Measurements from ENCODE around the gene NCKAP5.

Gene NCKAP5

DNA sequence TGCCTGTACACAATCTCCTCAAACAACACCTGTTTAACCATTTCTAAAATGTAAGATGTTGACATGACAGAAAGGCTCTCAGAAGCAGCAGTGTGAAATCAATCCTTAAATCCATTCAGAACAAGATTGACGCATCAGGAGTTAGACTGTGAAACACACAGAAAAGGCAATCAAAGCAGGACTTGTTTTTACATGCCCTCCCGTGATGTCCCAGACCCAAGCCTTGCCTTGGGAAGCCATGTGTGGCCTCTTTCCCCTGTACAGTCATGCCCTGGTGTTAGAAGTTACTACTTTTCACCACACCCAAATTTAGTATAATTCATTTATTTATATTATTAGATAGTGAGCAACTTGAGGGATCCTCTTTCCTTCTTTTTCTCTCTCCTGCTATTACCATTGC is 115.7 kb downstream of the NCKAP5 start:
- no peak for DNase-seq

DNA sequence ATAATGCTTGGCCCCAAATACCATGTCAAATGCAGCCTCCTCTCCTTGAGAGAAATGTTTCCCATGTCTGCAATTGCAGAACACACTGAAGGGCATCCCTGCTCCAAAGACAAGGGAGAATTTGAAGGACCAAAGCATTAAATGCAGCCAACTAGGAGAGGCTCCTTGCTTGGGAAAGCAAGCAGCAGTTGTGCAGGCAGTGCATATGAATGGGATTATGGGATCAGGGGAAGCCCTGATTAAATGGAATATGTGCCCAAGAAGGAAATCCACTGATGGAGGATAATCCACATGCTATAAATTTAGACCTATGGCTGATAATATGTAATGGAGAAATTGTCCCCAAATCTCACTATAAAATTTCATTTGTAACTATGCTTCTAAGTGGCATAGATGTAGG is 116.1 kb downstream of the NCKAP5 start:
- DNase-seq, result no peak

DNA sequence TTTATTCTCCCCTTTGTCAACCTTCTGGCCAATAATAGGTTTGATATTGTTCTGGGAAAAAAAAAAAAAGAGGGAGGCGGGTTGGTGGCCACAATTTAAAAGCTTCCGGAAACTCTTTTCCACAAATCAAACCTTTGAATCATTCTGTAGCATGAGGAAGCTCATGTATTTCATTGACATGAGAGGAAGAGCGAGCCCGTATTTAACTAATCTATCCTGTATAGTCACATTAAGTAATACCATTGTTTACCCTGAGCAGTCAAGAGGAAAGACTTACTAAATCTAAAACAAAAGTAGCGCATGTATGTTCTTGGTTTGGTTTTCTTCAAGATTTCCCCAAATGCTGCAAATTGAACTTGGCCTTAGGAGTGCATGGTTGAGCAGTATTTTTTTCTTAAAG is 120.1 kb downstream of the NCKAP5 start:
- DNase-seq, result no peak

DNA sequence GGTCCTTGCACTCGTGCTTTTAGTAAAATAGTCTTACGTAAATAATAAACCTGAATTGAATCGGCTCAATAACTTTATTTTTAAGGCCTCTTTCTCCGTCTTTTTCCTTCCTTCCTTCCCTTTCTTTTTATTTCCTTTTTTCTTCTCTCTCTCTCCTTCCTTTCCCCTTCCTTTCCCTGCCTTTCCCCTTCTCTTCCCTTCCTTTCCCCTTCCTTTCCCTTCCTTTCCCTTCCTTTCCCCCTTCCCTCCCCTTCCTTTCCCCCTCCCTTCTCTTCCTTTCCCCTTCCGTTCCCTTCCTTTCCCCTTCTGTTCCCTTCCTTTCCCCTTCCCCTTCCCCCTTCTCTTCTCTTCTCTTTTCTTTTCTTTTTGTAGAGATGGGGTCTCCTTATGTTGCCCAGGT is 121.0 kb downstream of the NCKAP5 start:
- DNase-seq, result no peak

DNA sequence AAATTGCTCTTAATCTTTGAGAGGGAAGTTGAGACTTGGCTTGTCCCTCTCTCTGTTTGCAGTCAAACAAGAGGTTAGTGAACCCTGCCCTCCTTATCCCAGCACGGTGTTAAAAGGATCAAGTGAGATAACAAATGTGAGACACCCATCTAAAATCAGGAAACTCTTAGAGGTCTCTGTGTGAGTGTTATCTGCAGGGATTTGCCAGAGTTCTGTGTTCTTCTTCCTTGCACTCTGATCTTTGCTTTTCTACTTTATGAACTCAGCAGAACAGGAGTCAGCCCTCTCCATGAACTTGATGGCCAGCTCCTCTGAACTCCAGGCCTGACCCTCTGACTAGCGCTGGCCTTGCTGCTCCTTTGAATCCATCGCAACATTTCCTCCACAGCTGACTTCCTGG is 123.8 kb downstream of the NCKAP5 start:
- DNase-seq, result no peak

DNA sequence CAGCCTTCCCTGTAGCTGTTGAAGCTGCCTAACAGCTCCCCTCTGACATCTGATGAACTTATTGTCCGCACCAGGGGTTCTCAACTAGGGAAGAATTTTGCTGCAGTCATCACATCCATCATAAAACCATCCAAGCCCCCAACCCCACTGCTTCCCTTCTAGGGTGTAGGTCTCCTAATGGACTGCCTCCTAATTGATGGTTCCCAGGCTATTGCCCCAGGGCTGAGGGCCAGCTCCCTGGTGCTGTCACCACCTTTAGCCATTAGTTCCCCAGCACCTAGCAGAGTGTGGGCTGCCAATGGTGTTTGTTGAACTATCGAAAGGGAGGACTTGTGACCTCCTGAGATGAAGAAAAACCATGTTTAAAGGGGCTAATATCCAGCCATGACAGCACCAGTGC is 125.9 kb downstream of the NCKAP5 start:
- no peak for DNase-seq

DNA sequence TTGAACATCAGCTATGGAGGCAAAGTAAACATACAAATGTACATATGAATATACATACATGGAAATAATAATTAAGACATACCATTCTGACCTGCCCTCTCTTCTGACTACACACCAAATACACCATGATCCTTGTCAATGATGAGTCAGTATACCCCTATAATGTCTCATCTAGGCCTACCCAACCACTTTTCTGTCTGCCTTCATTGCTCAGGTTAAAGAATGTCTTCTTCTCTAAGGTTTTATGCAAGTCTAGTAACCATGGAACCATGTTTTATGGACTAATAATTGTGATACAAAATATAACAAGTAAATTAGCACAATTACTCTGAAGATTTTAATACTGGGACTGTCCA is 128.7 kb downstream of the NCKAP5 start:
- no peak for DNase-seq

DNA sequence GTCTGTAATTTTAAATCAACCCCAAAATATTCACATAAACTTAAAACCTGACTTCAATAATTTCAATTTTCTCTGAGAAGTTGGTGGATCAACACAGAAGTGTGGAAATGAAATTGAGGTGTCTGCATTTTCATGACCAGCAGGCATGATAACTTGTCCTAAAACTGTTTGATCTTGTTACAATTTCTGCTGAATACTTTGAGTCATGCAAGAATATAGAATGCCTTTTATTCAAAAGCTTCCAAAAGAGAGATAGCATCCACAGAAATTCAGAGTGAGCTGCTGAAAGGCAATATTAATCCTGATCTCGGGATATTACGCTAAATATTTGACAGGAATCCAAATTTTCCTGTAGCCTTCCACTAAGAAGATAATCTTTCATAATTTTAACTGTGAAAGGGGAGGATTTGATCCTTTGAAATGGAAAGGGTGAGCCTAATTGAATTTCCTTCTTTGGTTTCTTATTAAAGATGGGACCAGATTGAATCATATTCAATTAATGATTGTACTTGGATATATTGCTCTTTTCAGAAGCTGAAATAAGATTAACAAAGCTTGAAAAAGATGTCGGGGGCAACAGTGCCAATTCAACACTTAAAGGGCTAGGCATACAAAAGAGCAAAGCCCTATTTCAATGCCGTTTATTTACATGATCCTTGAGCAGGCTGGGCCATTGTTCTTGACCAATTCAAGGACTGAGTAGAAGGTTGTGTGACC is 129.3 kb downstream of the NCKAP5 start:
- no peak for DNase-seq

DNA sequence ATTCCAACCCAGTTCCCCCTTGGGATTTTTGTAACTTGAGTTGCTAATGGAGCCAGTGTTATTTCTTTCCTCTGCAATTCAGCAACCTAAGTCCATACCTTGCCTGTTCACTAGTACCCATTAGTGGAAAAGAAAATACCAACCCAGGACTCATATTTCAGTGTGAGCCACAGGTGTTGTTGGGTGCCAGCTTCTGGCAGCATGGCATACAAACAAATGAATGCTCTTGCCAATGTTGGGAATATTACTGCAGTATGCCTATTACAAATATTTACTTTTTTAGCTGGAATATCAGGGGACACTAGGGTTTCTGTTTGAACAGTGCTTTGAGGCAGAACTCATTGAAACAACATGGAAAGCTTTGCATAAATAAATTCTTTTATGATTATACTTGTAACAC is 130.2 kb downstream of the NCKAP5 start:
- DNase-seq, result no peak

DNA sequence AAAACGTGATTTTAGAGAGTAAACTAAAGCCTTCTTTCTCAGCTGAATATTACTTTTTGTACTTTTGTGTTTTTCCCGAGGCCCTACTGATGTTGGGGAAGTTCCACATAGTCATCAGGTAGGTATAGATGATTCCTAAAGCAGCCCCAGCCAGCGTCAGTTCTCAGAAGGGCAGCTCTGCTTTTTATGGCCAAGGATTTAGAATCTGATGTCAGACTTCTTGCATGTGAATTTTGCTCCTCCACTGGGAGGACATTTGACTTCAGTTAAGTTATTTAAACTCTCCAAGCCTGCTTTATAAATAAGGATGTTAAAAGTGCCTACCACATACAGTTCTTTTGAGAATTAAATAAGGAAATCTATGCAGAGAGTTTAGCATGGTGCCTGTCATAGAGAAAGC is 130.8 kb downstream of the NCKAP5 start:
- DNase-seq, result no peak

DNA sequence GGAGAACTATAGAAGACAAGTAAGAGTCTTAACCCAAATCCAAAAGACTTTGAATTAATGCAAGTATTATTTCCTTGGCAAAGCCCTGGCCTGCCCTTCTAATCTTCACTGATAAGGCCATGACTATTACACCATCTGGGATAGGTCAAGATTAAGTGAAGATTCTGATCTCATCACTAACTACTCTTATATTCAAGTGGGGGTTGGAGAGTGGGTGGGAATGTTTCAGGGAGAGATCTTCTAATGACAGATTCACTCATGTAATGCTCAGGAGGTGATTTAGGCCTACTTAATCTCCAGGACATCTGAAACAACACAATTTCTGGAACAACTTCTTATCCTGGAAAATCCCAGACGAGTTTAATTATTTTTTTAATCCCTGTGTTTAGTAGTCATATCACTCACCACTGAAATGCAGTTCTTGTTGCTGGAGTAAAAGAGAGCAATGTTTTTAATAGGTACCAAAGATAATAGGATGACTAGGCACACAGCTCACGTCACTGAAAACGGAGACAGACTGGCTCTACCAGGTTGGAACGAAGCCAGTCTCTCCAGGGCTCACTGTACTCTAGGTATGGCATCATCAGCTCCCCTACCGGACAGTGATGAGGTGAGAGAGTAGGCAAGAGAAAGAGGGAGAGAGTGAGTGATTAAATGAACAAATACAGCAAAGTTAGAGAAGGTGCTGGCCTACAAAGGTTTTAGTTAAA is 133.1 kb downstream of the NCKAP5 start:
- no peak for DNase-seq

DNA sequence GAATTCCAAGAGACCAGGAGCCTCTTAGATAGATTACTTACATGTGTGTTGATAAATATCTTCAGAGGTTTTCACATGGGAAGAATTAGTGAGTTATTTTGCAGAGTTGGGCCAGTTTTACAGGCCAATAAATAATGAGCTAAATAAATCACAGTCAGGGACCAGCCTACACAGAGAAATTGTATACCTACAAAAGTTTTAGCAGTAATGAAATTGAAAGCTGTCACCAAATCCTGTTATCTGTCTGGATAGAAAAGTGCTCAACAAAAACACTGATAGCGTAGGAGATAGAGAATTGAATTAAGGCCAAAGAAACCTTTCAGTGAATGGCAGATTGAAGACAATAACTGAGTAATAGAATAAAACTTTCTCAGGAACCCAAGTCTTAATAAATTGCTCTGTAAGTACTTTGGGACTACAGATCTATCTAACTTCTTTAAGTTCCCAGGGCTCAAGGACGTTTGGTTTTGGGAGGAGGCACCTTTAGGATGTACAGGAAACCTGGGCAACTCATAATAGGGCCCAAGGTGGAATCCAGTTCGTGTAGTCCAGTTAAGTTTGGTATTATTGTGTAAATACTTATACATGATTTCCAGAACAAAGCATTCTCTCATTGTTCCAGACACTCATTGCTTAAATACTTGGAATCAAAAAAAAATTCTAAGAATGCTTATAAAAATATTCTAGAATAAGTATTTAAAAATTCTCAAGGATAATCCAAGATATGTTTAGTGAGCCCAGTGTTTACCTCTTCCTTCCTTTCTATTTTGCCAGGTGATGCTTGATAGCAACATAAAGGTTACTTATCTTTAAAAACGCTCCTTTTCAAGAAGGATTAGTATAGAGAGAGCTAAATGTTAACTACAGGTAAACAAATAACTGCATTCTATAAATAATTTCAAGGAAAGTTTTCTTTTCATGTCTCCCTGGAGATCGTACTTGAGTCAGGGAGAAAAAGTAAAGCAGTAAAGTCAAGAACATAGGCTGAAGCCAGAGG is 134.5 kb downstream of the NCKAP5 start:
- no peak for DNase-seq

DNA sequence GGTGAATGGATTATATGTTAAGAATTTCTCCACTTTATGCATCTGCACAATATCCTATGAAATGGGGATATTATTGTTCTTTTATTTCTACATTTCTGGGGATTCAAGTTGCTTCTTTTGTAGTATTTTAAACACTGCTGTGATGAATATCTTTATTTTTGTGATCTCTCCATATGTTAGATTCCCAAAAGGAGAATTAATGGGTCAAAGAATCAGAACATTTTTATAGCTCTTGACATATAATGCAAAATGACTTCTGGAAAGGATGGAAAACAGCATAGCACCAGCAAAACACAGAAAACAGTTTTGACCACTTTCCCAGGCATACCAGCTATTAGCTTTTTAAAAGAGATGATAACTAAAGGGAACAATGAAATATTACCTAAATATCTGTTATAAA is 135.5 kb downstream of the NCKAP5 start:
- no peak for DNase-seq

DNA sequence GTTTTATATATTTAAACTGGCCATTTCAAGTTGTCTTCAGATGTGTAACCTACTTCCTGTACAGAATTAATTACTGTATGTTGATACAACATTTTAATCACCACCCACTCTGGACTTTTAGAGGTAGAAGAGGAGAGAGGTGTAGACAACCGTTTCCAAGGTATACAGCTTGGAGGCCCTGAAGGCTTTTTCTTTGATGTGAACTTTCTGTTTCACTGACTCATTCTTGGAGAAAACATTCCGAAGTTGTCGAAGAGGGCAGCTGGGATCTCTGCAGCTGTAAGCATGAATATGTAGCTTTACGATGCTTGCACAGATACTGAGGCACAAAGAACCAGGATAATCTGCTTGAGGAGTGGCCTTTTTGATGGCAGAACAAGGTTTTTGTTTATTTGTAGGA is 137.0 kb downstream of the NCKAP5 start:
- no peak for DNase-seq

DNA sequence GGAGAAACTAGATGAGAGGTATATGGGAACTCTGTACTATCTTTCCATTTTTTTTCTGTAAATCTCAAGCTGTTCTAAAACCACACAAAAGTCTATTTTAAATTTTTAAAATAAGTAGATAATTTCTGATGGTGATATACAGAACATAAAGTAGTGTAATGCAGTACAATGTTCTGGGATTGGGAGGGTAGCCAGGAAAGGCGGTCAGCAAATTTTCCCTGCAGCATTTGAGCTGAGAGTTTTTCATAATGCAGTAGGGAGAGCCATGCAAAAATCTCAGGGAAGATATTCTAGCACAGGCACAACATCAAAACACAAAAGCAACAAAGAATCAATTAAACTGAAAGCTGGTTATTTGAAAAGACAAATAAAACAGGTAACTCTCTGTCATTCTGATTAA is 141.5 kb downstream of the NCKAP5 start:
- DNase-seq, result no peak

DNA sequence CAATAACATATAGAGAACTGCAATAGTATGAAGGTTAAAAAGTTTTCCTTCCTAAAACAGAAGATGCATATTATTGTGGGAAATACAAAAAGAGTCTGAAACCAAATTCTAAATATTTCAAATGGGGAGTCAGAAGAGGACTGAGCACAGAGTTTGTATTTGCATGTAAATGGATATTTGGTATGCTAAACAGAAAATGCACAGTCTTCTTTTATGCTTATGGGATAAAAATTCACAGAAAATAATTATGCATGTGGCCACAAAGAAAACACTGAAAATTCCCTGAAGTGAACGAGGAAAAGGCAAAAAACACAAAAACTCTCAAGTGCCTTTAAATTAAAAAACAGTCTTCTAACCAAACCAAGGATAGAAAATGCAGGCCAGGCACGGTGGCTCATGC is 142.7 kb downstream of the NCKAP5 start:
- no peak for DNase-seq

DNA sequence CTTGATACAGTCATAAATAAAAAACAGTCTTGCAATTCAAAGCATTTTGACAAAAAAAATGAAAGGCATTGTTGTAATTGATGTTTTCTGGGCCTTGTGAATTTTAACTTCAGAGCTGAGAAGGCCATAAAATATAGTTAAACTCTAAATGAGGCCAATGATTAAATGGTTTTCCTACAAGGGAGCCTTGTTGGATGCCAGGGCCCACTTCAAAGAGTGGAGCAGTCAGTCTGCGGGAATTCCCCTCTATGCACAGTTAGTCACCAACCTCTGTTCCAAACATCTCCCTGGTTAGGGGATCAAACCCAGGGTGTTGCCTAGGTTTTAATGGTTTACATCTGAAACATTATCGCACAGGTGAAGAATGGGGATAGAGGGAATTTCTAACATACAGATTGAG is 143.4 kb downstream of the NCKAP5 start:
- DNase-seq, result no peak

DNA sequence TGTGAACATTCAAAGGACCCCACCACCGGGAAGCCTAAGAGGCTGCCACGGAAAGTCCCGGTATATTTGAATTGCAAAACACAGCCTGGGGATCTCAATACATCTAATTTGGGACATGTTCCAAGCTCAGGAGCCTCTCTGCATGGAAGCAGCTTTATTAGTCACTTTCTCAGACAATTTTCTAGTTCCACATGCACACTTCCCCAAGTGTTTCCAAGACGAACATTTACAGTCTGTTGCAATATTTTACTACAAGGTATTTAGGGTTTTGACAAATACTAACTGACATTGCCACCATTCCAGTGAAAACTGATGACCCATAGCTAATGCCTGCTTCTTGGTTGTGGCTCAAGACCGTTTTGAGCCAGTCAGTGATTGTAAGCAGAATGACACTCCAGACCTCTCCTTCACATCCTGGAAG is 145.3 kb downstream of the NCKAP5 start:
- DNase-seq, result no peak

DNA sequence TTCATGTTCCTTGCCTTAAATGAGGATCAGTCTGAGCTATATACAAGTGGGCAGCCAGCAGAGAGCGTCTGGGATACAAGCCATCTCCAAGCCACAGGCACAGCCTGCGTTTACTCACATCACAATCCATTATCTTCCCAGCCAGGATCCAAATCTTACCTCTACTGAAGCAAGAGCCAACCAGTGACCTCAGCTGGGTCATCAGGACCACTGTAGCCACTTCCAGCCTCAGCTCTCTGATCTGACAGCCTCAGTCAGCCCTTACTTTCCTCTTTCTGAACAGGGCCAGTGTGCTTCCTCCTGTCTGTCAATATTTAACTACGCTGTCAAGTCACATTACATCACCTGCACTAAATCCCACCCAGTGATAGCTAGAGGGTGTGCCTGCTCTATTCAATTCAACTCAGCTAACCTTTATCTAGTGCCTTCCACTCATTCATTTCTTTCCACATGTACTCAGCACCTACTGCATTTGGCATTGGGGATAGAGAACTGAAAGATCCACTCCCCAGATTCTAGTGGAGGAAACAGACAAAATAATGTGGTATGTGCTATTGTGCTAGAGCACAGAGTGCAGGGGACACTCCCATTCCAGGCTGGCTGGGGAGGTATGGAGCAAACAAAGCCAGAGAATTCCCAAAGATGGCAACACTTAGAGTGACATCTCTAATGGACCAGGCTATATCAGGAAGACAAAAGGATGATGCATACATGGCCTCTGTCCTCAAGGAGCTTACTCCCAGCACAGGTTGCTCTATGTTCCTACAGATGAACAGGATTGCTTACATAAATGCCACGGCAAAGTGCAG is 146.5 kb downstream of the NCKAP5 start:
- no peak for DNase-seq

DNA sequence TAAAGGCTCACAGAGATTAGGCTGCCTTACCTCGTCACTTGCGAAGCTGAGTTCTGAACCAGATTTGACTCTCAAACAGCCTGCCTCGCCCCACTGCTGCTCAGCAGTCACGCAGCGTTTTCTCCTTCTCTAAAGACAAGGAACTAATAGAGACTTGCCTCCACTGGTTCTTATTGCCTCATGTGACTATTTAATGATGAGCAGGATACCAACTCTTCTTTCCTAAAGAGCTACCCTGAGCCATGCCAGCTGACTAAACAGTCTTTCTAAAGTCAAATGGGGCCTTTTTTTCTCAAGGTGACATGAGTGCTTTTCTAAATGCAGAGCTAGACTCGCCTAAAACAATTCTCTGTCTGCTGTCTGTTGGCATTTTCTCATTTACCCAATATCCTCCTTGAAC is 147.5 kb downstream of the NCKAP5 start:
- DNase-seq, result no peak

DNA sequence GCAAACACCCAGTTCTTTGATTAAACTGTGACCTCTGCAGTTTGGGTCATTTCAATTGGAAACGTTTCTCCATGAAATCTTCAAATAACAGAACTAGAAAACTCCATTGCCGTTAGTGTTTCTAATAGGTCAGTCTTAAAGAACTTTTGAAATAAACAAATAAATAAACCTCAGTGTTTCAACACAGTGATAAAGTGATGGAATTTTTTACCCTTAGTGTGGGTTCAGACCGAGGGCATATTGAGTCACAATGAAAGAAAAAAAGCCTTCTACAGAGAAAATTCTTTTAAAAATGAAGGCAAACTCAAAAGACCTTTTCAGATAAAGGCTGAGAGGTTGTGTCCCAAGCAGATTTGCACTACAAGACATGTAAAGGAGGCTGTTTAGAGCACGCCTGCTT is 149.6 kb downstream of the NCKAP5 start:
- DNase-seq, result no peak

DNA sequence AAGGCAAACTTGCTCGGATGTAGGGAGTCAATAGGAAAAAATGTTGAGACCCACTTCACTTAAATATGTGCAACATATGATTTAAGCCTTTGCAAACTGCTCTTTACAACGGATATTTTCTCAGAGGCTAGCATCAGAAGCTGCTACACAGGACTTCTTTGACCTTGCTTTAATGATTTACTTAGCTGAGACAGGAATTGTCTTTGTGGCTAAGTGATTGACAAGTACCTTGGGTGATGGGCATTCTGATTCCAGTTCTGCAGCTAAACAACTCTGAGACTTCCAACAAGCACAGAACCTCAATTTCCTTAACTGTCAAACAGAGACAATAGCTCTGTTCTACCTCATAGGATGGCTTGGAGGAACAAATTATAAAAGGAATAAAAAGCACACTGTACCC is 150.2 kb downstream of the NCKAP5 start:
- DNase-seq, result no peak

DNA sequence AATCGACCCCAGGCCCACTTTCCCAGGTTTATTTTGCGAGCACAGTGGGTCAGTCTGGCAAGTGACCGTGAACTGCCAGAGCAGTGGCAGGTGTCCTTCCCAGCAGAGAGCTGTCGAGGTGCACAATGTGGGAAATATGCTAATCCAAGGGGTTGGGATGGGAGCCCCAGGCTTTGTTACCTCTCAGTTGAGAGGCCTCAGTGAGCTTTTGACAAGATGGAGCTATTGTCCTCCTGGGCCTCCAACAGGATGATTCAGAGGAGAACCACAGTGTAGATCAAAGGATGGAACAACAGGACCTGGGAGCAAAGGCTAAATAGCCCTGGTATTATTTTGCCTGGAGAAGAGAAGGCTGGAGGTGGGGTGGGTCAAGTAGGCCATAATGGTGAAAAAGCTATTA is 150.8 kb downstream of the NCKAP5 start:
- DNase-seq, result no peak

All from HCEC 1CT (cell line).